CD4-positive, alpha-beta T cell treated with Interleukin-15 for 1 hour (primary cell): ENCODE measurements around the gene LRRC66.

Experiments
- DNase-seq: peaks from one replicate; pipeline ENCODE4 v3.0.0-alpha.2; 2020

Gene LRRC66

DNA sequence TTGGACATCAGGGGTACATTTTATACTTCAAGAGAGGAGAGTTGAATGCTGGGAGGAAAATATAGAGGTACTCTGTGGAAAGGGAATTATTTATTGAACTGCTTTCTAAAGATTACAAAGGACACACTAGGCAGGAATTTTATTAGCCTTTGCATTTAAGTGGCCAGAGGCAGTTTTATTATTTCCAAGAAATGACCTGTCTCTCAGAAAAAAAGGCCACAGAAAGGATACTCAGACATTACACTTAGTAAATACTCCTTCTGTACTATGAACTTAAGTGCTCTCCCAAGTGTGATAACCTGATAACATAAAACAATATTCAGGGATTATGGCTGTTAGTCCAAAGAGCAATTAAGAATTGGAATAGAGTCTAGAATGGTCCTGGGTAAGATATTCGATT is 7.5 kb downstream of the LRRC66 start:
- DNase-seq = no peak

GRCh38 chr4:52010986-52011385 is 9.2 kb downstream of the LRRC66 start:
- no peak for DNase-seq

DNA sequence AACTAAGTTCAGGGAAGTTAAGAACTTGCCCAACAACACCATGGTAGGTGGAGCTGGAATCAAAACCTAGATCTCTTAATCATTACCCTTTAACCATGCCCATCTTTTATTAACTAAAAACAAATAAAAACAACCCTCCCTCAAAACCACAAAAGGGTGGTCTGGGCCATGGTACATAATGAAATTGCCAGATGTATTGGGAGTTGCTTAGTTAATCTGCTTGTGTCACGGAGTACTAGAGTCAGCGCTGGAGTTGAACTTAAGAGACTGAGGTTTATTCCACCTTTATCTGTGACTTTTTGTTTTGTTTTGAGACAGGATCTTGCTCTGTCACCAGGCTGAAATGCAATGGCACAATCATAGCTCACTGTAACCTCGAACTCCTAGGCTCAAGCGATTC is 13.3 kb downstream of the LRRC66 start:
- no peak for DNase-seq

DNA sequence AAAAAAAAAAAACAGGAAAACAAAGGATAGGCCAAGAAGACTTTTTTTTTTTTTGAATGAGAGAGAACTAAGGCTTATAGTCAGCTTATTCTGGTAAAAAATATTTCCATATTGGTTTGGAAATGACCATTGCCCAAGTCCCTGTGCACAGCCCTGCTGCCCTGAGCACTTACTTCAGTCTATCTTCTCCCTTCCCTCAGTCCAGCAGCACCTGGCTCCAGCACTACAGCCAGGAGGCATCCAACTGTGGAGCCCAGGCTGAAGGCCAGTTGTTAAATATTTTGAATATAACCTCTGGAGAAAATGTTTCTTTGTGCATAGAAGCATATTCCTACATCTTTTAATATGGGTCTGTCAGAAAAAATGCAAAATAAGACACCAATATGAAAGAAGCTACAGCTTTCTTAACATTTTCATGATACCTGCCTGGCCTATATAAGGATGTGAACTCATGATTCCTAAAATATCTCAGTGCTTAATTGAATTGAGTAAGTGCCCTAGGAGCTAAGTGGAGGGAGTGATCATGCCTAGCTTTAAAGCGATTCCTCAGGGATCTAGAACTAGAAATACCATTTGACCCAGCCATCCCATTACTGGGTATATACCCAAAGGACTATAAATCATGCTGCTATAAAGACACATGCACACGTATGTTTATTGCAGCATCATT is 14.4 kb downstream of the LRRC66 start:
- DNase-seq = no peak

GRCh38 chr4:52004414-52004813 is 15.7 kb downstream of the LRRC66 start:
- no peak for DNase-seq

- DNase-seq = no peak
These were observed 18.5 kb downstream of the LRRC66 start for GRCh38 chr4:52001616-52002015.

DNA sequence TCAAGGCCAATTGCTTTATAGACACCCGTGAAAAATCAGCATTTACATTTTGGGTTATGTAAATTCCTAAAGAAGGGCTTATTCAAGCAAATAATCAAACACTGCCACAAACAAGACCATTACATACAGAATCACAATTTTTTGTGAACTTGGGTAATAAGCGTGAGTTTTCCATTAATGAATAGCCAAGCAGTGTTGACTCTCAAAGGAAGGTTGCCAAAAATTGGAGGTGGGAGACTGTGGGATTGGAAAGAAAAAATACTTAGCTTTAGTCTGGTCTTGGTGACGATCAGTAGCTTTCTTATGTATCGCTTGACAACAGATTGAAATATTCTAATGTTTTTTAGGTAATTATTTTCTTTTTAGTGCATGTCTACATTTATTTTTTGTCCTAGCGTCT is 20.9 kb downstream of the LRRC66 start:
- DNase-seq = no peak

GRCh38 chr4:51998837-51999236 is 21.3 kb downstream of the LRRC66 start:
- no peak for DNase-seq

DNA sequence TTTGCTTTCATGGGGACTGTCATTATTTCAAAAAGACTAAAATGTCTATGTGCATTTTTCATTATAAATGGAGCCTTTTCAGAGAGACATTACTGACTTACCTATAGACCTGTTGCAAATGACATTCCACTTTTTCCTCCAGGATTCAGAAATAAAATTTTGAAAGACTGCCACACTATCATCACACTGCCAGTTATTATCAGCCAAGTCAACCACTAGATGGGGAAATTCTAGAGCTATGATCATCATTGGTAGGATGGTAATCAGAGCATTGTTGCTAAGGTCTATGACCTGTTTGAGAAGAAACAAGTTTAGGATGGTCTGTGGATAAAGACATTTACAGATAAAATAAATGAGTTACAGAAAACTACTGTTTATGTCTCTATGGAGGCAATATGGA is 22.5 kb downstream of the LRRC66 start:
- DNase-seq = no peak

- no peak for DNase-seq
These were observed 24.4 kb downstream of the LRRC66 start for GRCh38 chr4:51995647-51996220.

- no peak for DNase-seq
These were observed 54.3 kb downstream of the LRRC66 start for GRCh38 chr4:51965862-51966261.

DNA sequence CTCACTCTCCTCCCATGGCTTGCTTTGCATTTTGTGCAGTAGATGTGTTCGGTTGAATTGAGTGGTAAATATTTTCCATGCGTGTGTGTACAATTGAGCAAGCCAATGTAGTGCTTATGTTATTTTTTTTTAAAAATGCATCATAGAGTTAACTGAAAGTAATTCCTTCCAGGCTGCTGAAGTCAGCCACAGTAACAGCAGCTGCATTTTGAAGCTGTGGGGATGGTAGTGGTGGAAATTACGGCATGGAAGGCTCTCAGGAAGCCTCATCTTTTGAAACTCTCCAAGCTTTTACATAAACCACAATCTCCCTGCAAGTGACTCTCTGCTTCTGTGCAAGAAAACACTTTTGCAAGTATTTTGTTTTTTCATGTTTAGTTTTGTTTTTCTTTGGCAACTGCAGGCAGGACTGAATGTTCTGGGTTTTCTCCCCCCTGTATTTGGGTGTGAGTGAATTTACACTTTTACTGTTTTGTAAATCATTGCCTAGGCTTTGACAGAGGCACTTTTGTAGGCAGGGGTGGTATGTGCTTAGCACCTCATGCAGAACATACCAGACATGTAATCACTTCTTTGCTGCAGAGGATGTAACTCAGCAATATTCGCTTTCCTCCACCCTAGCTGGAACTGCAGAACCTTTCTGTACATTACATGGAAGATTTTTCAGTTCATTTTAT is 56.2 kb downstream of the LRRC66 start:
- no peak for DNase-seq

DNA sequence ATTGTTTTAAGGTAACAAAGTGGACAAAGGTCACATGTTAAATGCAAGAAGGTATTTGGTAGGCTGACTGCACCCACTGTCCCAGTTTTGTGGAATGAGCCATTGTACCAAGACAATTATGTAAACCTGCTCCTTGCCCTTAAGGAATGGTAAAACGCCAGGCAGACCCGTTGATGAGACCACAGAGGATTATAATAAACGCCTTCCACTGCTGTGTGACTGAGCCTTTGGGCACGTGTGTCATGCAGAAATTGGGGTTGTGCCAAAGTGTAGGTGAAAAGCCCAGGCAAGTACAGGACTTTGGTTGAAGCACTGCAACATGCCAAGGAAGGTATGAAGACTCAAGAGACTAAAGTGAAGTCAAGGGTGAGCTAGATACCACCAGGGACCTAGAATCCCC is 59.7 kb downstream of the LRRC66 start:
- no peak for DNase-seq

- no peak for DNase-seq
These were observed 61.8 kb downstream of the LRRC66 start for GRCh38 chr4:51958199-51958968.
